ENCODE measurements around the gene LSM7. TPM values are rescaled to one million over a fixed set of nuclear protein-coding genes. Genes with fewer than 3 reads are reported as not detected.

LSM7 gene
- total and polyA plus RNA-seq, 2 experiments from 2014 or later, result 91.4 to 118 TPM

DNA sequence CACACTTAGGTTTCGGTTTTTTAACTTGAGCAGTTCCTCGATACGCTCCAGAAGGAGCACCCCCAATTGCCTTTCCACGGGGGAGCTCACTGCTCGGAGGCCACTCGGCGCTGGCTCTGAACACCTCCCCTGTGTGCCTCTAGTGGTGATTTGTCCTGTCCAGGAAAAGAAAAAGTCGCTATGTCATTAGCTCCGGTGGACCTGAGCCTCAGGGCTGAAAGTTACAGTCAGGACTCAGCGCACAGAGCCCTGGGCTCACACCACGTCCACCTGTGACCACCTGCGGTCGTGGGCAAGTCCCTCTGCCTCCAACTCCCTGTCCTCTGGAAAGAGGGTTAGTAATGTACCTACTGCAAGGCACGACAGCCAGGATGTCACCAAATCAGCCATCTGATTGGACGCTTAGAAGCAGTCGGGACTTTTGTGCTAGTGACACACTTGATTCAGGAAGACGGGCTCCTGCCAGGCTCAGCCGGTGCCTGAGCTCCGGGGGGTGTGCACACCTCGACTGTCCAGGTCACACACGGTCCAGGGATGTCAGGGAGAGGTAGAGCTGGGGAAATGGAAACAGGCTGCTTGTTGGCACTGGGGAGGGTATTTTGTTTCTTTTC is 27.8 kb upstream of the LSM7 start:
- Histone ChIP-seq H3K27me3 (replicated peaks; ENCODE audit: insufficient read depth) (peaks cover 3% of the 10 kb centered on the region; the same call in 1 of the 2 replicates), H3K9ac (no peak overlapping the region), H3K9me3 (ENCODE audit: low read depth) (no peaks in the 10 kb centered on the region), H3K9me2 (ENCODE audit: insufficient read depth) (no peaks in the 10 kb centered on the region), H3K36me3 (ENCODE audit: low read depth) (no peaks in the 10 kb centered on the region), H3K27ac (no peak overlapping the region), H2AFZ (no peak overlapping the region), H3K4me2 (ENCODE audit: unreplicated experiment) (no peak overlapping the region), H3K79me2 (ENCODE audit: insufficient read depth) (no peaks in the 10 kb centered on the region), H3K4me1 (ENCODE audit: insufficient read depth) (no peaks in the 10 kb centered on the region), H3F3A (ENCODE audit: insufficient read depth) (no peaks in the 10 kb centered on the region; the same call in 1 of the 2 replicates), H4K20me1 (ENCODE audit: insufficient read depth) (no peaks in the 10 kb centered on the region), H3K4me3 (no peak overlapping the region)
- DNase-seq, result no peak
- no peak for TF ChIP-seq EZH2 (IDR thresholded peaks at IDR 0.05; ENCODE audit: insufficient read depth, poor library complexity, severe bottlenecking)
- no peak for TF ChIP-seq EZH2phosphoT487 (IDR thresholded peaks at IDR 0.05; ENCODE audit: insufficient read depth, low read depth)
- 68 to 70% methylated on average over 21 of the region's 21 CpGs for WGBS, 2 experiments (ENCODE audit: low coverage in 1 of 2, low lambda C conversion rate in 2 of 2, missing lambda C conversion rate in 2 of 2)
- in situ Hi-C loops (cut with MboI), result no loop called here

DNA sequence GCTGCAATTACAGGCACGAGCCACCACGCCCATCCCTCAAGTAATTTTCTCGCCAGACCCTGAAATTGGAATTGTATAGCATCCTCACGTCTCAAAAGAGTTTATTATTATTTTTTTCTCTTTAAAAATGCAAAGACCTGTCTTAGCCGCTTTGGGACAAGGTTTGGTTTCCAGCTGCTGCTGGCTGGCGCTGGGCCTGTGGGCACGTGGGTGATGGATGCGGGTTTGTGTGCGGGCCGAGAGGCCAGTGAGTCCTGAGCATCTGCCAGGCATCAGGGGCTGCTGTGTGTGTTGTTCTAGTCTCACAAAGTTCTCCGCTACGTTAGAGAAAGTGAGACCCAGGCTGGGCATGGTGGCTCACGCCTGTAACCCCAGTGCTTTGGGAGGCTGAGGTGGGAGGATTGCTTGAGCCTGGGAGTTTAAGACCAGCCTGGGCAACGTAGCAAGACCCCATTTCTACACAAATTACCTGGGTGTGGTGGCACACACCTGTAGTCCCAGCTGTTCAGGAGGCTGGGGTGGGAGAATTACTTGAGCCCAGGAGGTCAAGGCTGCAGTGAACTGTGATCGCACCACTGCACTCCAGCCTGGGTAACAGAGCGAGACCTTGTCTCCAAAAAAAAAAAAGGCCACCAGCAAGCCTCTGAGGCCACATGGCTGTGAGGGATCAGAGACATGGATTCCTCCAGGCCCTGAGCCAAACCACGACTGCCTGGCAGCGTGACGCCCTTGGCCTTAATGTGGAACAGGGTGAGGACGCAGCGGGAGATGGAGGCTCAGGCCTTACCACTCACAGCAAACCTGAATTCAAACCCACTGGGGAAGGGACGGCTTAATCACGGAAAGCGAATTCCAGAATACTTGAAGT is 27.0 kb upstream of the LSM7 start:
- Histone ChIP-seq H3K4me1 (ENCODE audit: insufficient read depth) (no peaks in the 10 kb centered on the region), H3F3A (ENCODE audit: insufficient read depth) (no peaks in the 10 kb centered on the region; the same call in 1 of the 2 replicates), H3K4me2 (ENCODE audit: unreplicated experiment) (no peak overlapping the region), H2AFZ (no peak overlapping the region), H3K79me2 (ENCODE audit: insufficient read depth) (no peaks in the 10 kb centered on the region), H3K9ac (no peak overlapping the region), H3K4me3 (no peak overlapping the region), H3K9me3 (ENCODE audit: low read depth) (no peaks in the 10 kb centered on the region), H3K36me3 (ENCODE audit: low read depth) (no peaks in the 10 kb centered on the region), H4K20me1 (ENCODE audit: insufficient read depth) (no peaks in the 10 kb centered on the region), H3K27me3 (replicated peaks; ENCODE audit: insufficient read depth) (peaks cover 3% of the 10 kb centered on the region; the same call in 1 of the 2 replicates), H3K9me2 (ENCODE audit: insufficient read depth) (no peaks in the 10 kb centered on the region), H3K27ac (no peak overlapping the region)
- in situ Hi-C loops (cut with MboI), result no loop called here
- peak; percentile 73 for DNase-seq
- TF ChIP-seq EZH2 (IDR thresholded peaks at IDR 0.05; ENCODE audit: insufficient read depth, poor library complexity, severe bottlenecking) (no peak), EZH2phosphoT487 (IDR thresholded peaks at IDR 0.05; ENCODE audit: insufficient read depth, low read depth) (no peak)
- 52% methylated on average over 24 of the region's 24 CpGs for WGBS, 2 experiments (ENCODE audit: low coverage in 1 of 2, low lambda C conversion rate in 2 of 2, missing lambda C conversion rate in 2 of 2)

DNA sequence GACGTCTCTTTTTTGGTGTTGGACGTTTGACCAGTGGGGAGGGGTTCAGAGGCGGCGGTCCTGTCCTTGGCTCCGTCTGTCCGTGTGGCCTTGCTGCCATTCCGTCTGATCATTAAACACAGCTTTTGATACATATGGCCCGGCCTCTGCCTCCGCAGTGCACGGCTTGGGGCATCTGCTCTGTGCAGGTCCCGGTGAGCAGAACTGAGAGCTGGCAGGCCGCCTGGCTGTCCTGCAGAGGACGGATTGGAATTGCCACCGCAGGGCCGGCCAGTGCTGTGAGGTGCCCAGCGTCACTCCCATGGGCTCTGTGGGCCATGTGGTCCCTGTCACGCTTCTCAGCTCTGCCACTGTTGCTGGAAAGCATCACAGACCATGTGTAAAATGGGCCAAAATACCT is 26.3 kb upstream of the LSM7 start:
- Histone ChIP-seq H3F3A (ENCODE audit: insufficient read depth) (no peaks in the 10 kb centered on the region; the same call in 1 of the 2 replicates), H3K4me3 (no peak overlapping the region), H3K4me2 (ENCODE audit: unreplicated experiment) (no peak overlapping the region), H3K9me3 (ENCODE audit: low read depth) (no peaks in the 10 kb centered on the region), H3K9ac (no peak overlapping the region), H3K4me1 (ENCODE audit: insufficient read depth) (no peaks in the 10 kb centered on the region), H3K27ac (no peak overlapping the region), H3K36me3 (ENCODE audit: low read depth) (no peaks in the 10 kb centered on the region), H2AFZ (no peak overlapping the region), H3K79me2 (ENCODE audit: insufficient read depth) (no peaks in the 10 kb centered on the region), H4K20me1 (ENCODE audit: insufficient read depth) (no peaks in the 10 kb centered on the region), H3K9me2 (ENCODE audit: insufficient read depth) (no peaks in the 10 kb centered on the region), H3K27me3 (replicated peaks; ENCODE audit: insufficient read depth) (peaks cover 3% of the 10 kb centered on the region; the same call in 1 of the 2 replicates)
- DNase-seq, result no peak
- no peak for TF ChIP-seq EZH2phosphoT487 (IDR thresholded peaks at IDR 0.05; ENCODE audit: insufficient read depth, low read depth)
- TF ChIP-seq EZH2 (IDR thresholded peaks at IDR 0.05; ENCODE audit: insufficient read depth, poor library complexity, severe bottlenecking), result no peak
- 91% methylated on average over 17 of the region's 17 CpGs for WGBS, 2 experiments (ENCODE audit: low coverage in 1 of 2, low lambda C conversion rate in 2 of 2, missing lambda C conversion rate in 2 of 2)
- in situ Hi-C loops (cut with MboI), result no loop called here

DNA sequence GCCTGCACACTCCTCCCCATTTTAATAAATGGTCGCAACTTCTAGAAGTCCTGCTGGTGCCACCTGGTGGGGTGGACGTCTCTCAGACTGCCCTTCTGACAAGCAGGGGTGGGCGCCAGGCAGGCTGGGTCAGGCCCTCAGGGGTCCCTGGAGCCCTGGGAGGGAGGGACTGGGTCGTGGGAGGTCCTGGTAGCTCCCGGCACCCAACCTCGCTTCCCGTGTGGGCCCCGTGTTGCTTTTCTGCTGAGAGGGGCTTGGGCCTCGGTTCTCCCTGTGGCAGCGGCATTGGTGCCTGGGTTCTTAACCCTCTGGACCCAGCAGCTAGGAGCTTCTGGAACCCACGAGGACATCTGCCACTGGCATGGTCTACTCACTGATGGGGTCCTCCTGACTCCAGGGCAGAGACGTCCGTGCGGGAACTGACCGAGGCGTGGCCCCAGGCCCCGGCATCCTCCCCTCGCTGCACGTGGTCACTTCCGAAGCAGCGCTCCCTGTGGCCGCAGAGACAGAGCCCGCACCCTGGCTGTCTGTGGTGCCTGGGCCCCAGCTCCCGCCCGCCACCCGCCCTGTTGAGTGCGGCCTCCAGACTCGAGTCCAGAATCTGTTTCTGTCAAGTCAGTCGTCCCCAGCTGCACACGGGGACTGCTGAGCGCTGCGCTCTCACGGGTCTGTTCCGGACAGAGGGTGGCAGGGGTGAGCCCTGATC is 25.7 kb upstream of the LSM7 start:
- DNase-seq, result no peak
- in situ Hi-C loops (cut with MboI), result no loop called here
- no peaks in the 10 kb centered on the region; the same call in 1 of the 2 replicates for H3F3A ChIP-seq (ENCODE audit: insufficient read depth)

More for the DNA sequence above, 25.7 kb upstream of the LSM7 start:
- no peaks in the 10 kb centered on the region for H3K4me1 ChIP-seq (ENCODE audit: insufficient read depth)
- H3K36me3 ChIP-seq (ENCODE audit: low read depth), result no peaks in the 10 kb centered on the region
- H3K9me2 ChIP-seq (ENCODE audit: insufficient read depth), result no peaks in the 10 kb centered on the region
- no peaks in the 10 kb centered on the region for H4K20me1 ChIP-seq (ENCODE audit: insufficient read depth)
- no peak overlapping the region for H3K4me3 ChIP-seq
- WGBS, 2 experiments (ENCODE audit: low coverage in 1 of 2, low lambda C conversion rate in 2 of 2, missing lambda C conversion rate in 2 of 2), result 91 to 92% methylated on average over 31 to 34 of the region's 34 CpGs
- no peak overlapping the region for H3K4me2 ChIP-seq (ENCODE audit: unreplicated experiment)
- peaks cover under 1% of the 10 kb centered on the region; the same call in 1 of the 2 replicates for H3K27me3 ChIP-seq (replicated peaks; ENCODE audit: insufficient read depth)
- no peak overlapping the region for H2AFZ ChIP-seq
- H3K79me2 ChIP-seq (ENCODE audit: insufficient read depth), result no peaks in the 10 kb centered on the region
- no peak for TF ChIP-seq EZH2 (IDR thresholded peaks at IDR 0.05; ENCODE audit: insufficient read depth, poor library complexity, severe bottlenecking)
- no peak for TF ChIP-seq EZH2phosphoT487 (IDR thresholded peaks at IDR 0.05; ENCODE audit: insufficient read depth, low read depth)
- H3K9ac ChIP-seq, result no peak overlapping the region
- no peak overlapping the region for H3K27ac ChIP-seq
- H3K9me3 ChIP-seq (ENCODE audit: low read depth), result no peaks in the 10 kb centered on the region

All from GM23248 (cell line).